Measurements from ENCODE around the gene IGSF23.
"Not testable (repeated sequence)": the region's sequence is repeated elsewhere in the genome, so short reads cannot be mapped to it uniquely, and the experiment has no call there.

Gene IGSF23

GRCh38 chr19:44626048-44626624, 12.8 kb downstream of the IGSF23 start:
- H3K36me3 ChIP-seq (ENCODE audit: insufficient read depth, low read length), result no peaks in the 10 kb centered on the region
- H3K9me3 ChIP-seq (ENCODE audit: low read length), result no peaks in the 10 kb centered on the region
- no peaks in the 10 kb centered on the region for H3K4me1 ChIP-seq (ENCODE audit: insufficient read depth, low read length)
- no peaks in the 10 kb centered on the region for H3K27me3 ChIP-seq (ENCODE audit: insufficient read depth, low read length)
- no peak overlapping the region for H2AFZ ChIP-seq (ENCODE audit: low read depth, low read length)
- no peak overlapping the region for H3K4me3 ChIP-seq (ENCODE audit: low read length)

GRCh38 chr19:44627631-44628030, 14.3 kb downstream of the IGSF23 start:
- Histone ChIP-seq H3K9me3 (ENCODE audit: low read length) (no peaks in the 10 kb centered on the region), H2AFZ (ENCODE audit: low read depth, low read length) (no peak overlapping the region), H3K4me3 (ENCODE audit: low read length) (no peak overlapping the region), H3K36me3 (ENCODE audit: insufficient read depth, low read length) (no peaks in the 10 kb centered on the region), H3K4me1 (ENCODE audit: insufficient read depth, low read length) (no peaks in the 10 kb centered on the region), H3K27me3 (ENCODE audit: insufficient read depth, low read length) (no peaks in the 10 kb centered on the region)

GRCh38 chr19:44628793-44629192, 15.4 kb downstream of the IGSF23 start:
- H3K36me3 ChIP-seq (ENCODE audit: insufficient read depth, low read length), result no peaks in the 10 kb centered on the region
- no peak overlapping the region for H3K4me3 ChIP-seq (ENCODE audit: low read length)
- H3K9me3 ChIP-seq (ENCODE audit: low read length), result no peaks in the 10 kb centered on the region
- no peak overlapping the region for H2AFZ ChIP-seq (ENCODE audit: low read depth, low read length)
- H3K27me3 ChIP-seq (ENCODE audit: insufficient read depth, low read length), result no peaks in the 10 kb centered on the region
- H3K4me1 ChIP-seq (ENCODE audit: insufficient read depth, low read length), result no peaks in the 10 kb centered on the region

GRCh38 chr19:44631611-44632010, 18.2 kb downstream of the IGSF23 start:
- not testable (repeated sequence) for H2AFZ ChIP-seq (ENCODE audit: low read depth, low read length); H3K4me1 ChIP-seq (ENCODE audit: insufficient read depth, low read length); H3K36me3 ChIP-seq (ENCODE audit: insufficient read depth, low read length); H3K27me3 ChIP-seq (ENCODE audit: insufficient read depth, low read length); H3K9me3 ChIP-seq (ENCODE audit: low read length); H3K4me3 ChIP-seq (ENCODE audit: low read length)

- H3K9me3 ChIP-seq (ENCODE audit: low read length); H3K27me3 ChIP-seq (ENCODE audit: insufficient read depth, low read length); H3K36me3 ChIP-seq (ENCODE audit: insufficient read depth, low read length); H2AFZ ChIP-seq (ENCODE audit: low read depth, low read length); H3K4me1 ChIP-seq (ENCODE audit: insufficient read depth, low read length); H3K4me3 ChIP-seq (ENCODE audit: low read length): not testable (repeated sequence)
Measured at GRCh38 chr19:44634058-44634457, 20.7 kb downstream of the IGSF23 start.

GRCh38 chr19:44634785-44635184, 21.4 kb downstream of the IGSF23 start:
- H3K27me3 ChIP-seq (ENCODE audit: insufficient read depth, low read length), result no peaks in the 10 kb centered on the region
- H2AFZ ChIP-seq (ENCODE audit: low read depth, low read length), result no peak overlapping the region

GRCh38 chr19:44635581-44636438, 22.4 kb downstream of the IGSF23 start:
- Histone ChIP-seq H3K4me1 (ENCODE audit: insufficient read depth, low read length) (no peaks in the 10 kb centered on the region), H2AFZ (ENCODE audit: low read depth, low read length) (no peak overlapping the region), H3K9me3 (ENCODE audit: low read length) (no peaks in the 10 kb centered on the region), H3K36me3 (ENCODE audit: insufficient read depth, low read length) (no peaks in the 10 kb centered on the region), H3K4me3 (ENCODE audit: low read length) (no peak overlapping the region), H3K27me3 (ENCODE audit: insufficient read depth, low read length) (no peaks in the 10 kb centered on the region)

More at GRCh38 chr19:44634785-44635184, 21.4 kb downstream of the IGSF23 start:
- H3K4me1 ChIP-seq (ENCODE audit: insufficient read depth, low read length), result no peaks in the 10 kb centered on the region
- H3K36me3 ChIP-seq (ENCODE audit: insufficient read depth, low read length), result no peaks in the 10 kb centered on the region
- no peak overlapping the region for H3K4me3 ChIP-seq (ENCODE audit: low read length)
- no peaks in the 10 kb centered on the region for H3K9me3 ChIP-seq (ENCODE audit: low read length)

- no peaks in the 10 kb centered on the region for H3K9me3 ChIP-seq (ENCODE audit: low read length)
Measured at GRCh38 chr19:44636439-44637389, 23.4 kb downstream of the IGSF23 start.

GRCh38 chr19:44637390-44637764, 24.0 kb downstream of the IGSF23 start:
- Histone ChIP-seq H3K9me3 (ENCODE audit: low read length) (no peaks in the 10 kb centered on the region), H2AFZ (ENCODE audit: low read depth, low read length) (no peak overlapping the region)

More at GRCh38 chr19:44636439-44637389, 23.4 kb downstream of the IGSF23 start:
- H3K36me3 ChIP-seq (ENCODE audit: insufficient read depth, low read length), result no peaks in the 10 kb centered on the region
- no peak overlapping the region for H2AFZ ChIP-seq (ENCODE audit: low read depth, low read length)
- H3K27me3 ChIP-seq (ENCODE audit: insufficient read depth, low read length), result peaks cover 3% of the 10 kb centered on the region
- H3K4me1 ChIP-seq (ENCODE audit: insufficient read depth, low read length), result no peaks in the 10 kb centered on the region
- H3K4me3 ChIP-seq (ENCODE audit: low read length), result no peak overlapping the region

GRCh38 chr19:44640518-44640917, 27.2 kb downstream of the IGSF23 start:
- H3K9me3 ChIP-seq (ENCODE audit: low read length), result no peaks in the 10 kb centered on the region
- H2AFZ ChIP-seq (ENCODE audit: low read depth, low read length), result no peak overlapping the region
- no peaks in the 10 kb centered on the region for H3K36me3 ChIP-seq (ENCODE audit: insufficient read depth, low read length)
- H3K27me3 ChIP-seq (ENCODE audit: insufficient read depth, low read length), result peaks cover 10% of the 10 kb centered on the region
- no peaks in the 10 kb centered on the region for H3K4me1 ChIP-seq (ENCODE audit: insufficient read depth, low read length)
- H3K4me3 ChIP-seq (ENCODE audit: low read length), result no peak overlapping the region

More at GRCh38 chr19:44637390-44637764, 24.0 kb downstream of the IGSF23 start:
- no peak overlapping the region for H3K4me3 ChIP-seq (ENCODE audit: low read length)
- H3K4me1 ChIP-seq (ENCODE audit: insufficient read depth, low read length), result no peaks in the 10 kb centered on the region
- no peaks in the 10 kb centered on the region for H3K36me3 ChIP-seq (ENCODE audit: insufficient read depth, low read length)
- H3K27me3 ChIP-seq (ENCODE audit: insufficient read depth, low read length), result peaks cover 8% of the 10 kb centered on the region

GRCh38 chr19:44641501-44642265, 28.3 kb downstream of the IGSF23 start:
- Histone ChIP-seq H2AFZ (ENCODE audit: low read depth, low read length) (no peak overlapping the region), H3K4me1 (ENCODE audit: insufficient read depth, low read length) (no peaks in the 10 kb centered on the region), H3K27me3 (ENCODE audit: insufficient read depth, low read length) (peaks cover 10% of the 10 kb centered on the region), H3K9me3 (ENCODE audit: low read length) (no peaks in the 10 kb centered on the region), H3K4me3 (ENCODE audit: low read length) (no peak overlapping the region), H3K36me3 (ENCODE audit: insufficient read depth, low read length) (no peaks in the 10 kb centered on the region)

- H3K36me3 ChIP-seq (ENCODE audit: insufficient read depth, low read length), result peaks cover 2% of the 10 kb centered on the region
- H3K4me3 ChIP-seq (ENCODE audit: low read length), result no peak overlapping the region
- H3K4me1 ChIP-seq (ENCODE audit: insufficient read depth, low read length), result no peaks in the 10 kb centered on the region
- no peak overlapping the region for H2AFZ ChIP-seq (ENCODE audit: low read depth, low read length)
- H3K9me3 ChIP-seq (ENCODE audit: low read length), result no peaks in the 10 kb centered on the region
- H3K27me3 ChIP-seq (ENCODE audit: insufficient read depth, low read length), result peaks cover 10% of the 10 kb centered on the region
Measured at GRCh38 chr19:44642377-44642776, 29.0 kb downstream of the IGSF23 start.
